Effector memory CD4-positive, alpha-beta T cell (primary cell): Measurements from ENCODE around the gene CLEC4G.

ENCODE experiments used
- DNase-seq, 3 donors: peaks; one replicate each; pipeline ENCODE4 v3.0.0-alpha.2; 2020
- H3K27ac ChIP-seq: 2 replicates; pipeline ENCODE4 v1.7.0; 2013; ENCODE audit warnings: mild to moderate bottlenecking, low read length, moderate library complexity; ENCODE audit not compliant: insufficient read depth, poor library complexity, severe bottlenecking
- H3K27me3 ChIP-seq: replicated peaks from 2 replicates; pipeline ENCODE4 v1.7.0; 2013; ENCODE audit warnings: mild to moderate bottlenecking, low read length; ENCODE audit not compliant: insufficient read depth, control insufficient read depth, poor library complexity, severe bottlenecking
- H3K36me3 ChIP-seq: 2 replicates; pipeline ENCODE4 v1.7.0; 2013; ENCODE audit warnings: mild to moderate bottlenecking, low read length, moderate library complexity; ENCODE audit not compliant: control insufficient read depth, insufficient read depth
- H3K4me1 ChIP-seq: 2 replicates; pipeline ENCODE4 v1.7.0; 2013; ENCODE audit warnings: low read length, mild to moderate bottlenecking; ENCODE audit not compliant: control insufficient read depth, insufficient read depth, poor library complexity, severe bottlenecking
- H3K4me3 ChIP-seq: 2 replicates; pipeline ENCODE4 v1.7.0; 2013; ENCODE audit warnings: low read length, low read depth, mild to moderate bottlenecking; ENCODE audit not compliant: insufficient read depth, poor library complexity, severe bottlenecking
- H3K9me3 ChIP-seq: 2 replicates; pipeline ENCODE4 v1.7.0; 2013; ENCODE audit warnings: mild to moderate bottlenecking, low read length, moderate library complexity; ENCODE audit not compliant: control insufficient read depth

Gene CLEC4G

GRCh38 chr19:7699417-7700401 is 32.2 kb downstream of the CLEC4G start:
- Histone ChIP-seq H3K9me3 (no peaks in the 10 kb centered on the region), H3K36me3 (no peaks in the 10 kb centered on the region), H3K4me3 (no peak overlapping the region), H3K27me3 (no peaks in the 10 kb centered on the region), H3K27ac (no peak overlapping the region), H3K4me1 (no peaks in the 10 kb centered on the region)
- no peak for DNase-seq

GRCh38 chr19:7699003-7699402 is 32.9 kb downstream of the CLEC4G start:
- no peak for DNase-seq
- Histone ChIP-seq H3K27me3 (no peaks in the 10 kb centered on the region), H3K4me3 (no peak overlapping the region), H3K36me3 (no peaks in the 10 kb centered on the region), H3K4me1 (no peaks in the 10 kb centered on the region), H3K27ac (no peak overlapping the region), H3K9me3 (no peaks in the 10 kb centered on the region)

- H3K9me3 ChIP-seq, result no peaks in the 10 kb centered on the region
- no peak overlapping the region for H3K4me3 ChIP-seq
These were observed 33.3 kb downstream of the CLEC4G start for GRCh38 chr19:7698583-7698982.

GRCh38 chr19:7697721-7698287 is 34.1 kb downstream of the CLEC4G start:
- no peak overlapping the region for H3K27ac ChIP-seq
- H3K9me3 ChIP-seq, result no peaks in the 10 kb centered on the region
- H3K4me1 ChIP-seq, result no peaks in the 10 kb centered on the region
- no peaks in the 10 kb centered on the region for H3K27me3 ChIP-seq
- no peak for DNase-seq
- no peaks in the 10 kb centered on the region for H3K36me3 ChIP-seq
- H3K4me3 ChIP-seq, result no peak overlapping the region

More at GRCh38 chr19:7698583-7698982, 33.3 kb downstream of the CLEC4G start:
- Histone ChIP-seq H3K36me3 (no peaks in the 10 kb centered on the region), H3K27ac (no peak overlapping the region), H3K4me1 (no peaks in the 10 kb centered on the region), H3K27me3 (no peaks in the 10 kb centered on the region)
- DNase-seq, result no peak

GRCh38 chr19:7694499-7694898 is 37.4 kb downstream of the CLEC4G start:
- H3K36me3 ChIP-seq, result no peaks in the 10 kb centered on the region
- H3K9me3 ChIP-seq, result no peaks in the 10 kb centered on the region
- H3K27me3 ChIP-seq, result no peaks in the 10 kb centered on the region
- no peak overlapping the region for H3K4me3 ChIP-seq
- H3K27ac ChIP-seq, result no peak overlapping the region
- DNase-seq, result no peak
- H3K4me1 ChIP-seq, result no peaks in the 10 kb centered on the region

- Histone ChIP-seq H3K36me3 (no peaks in the 10 kb centered on the region), H3K4me1 (no peaks in the 10 kb centered on the region), H3K9me3 (no peaks in the 10 kb centered on the region), H3K27me3 (no peaks in the 10 kb centered on the region), H3K27ac (no peak overlapping the region), H3K4me3 (no peak overlapping the region)
- no peak for DNase-seq
These were observed 39.4 kb downstream of the CLEC4G start for GRCh38 chr19:7692417-7693088.

GRCh38 chr19:7691497-7691896 is 40.4 kb downstream of the CLEC4G start:
- no peaks in the 10 kb centered on the region for H3K9me3 ChIP-seq
- no peaks in the 10 kb centered on the region for H3K36me3 ChIP-seq
- no peak overlapping the region for H3K4me3 ChIP-seq
- H3K27ac ChIP-seq, result no peak overlapping the region
- no peaks in the 10 kb centered on the region for H3K27me3 ChIP-seq
- H3K4me1 ChIP-seq, result no peaks in the 10 kb centered on the region
- DNase-seq, result no peak

GRCh38 chr19:7690779-7691258 is 41.1 kb downstream of the CLEC4G start:
- H3K36me3 ChIP-seq, result no peaks in the 10 kb centered on the region
- no peaks in the 10 kb centered on the region for H3K27me3 ChIP-seq
- no peak overlapping the region for H3K27ac ChIP-seq
- no peaks in the 10 kb centered on the region for H3K4me1 ChIP-seq
- no peak for DNase-seq
- no peak overlapping the region for H3K4me3 ChIP-seq
- H3K9me3 ChIP-seq, result no peaks in the 10 kb centered on the region

- no peak overlapping the region for H3K4me3 ChIP-seq
- H3K9me3 ChIP-seq, result no peaks in the 10 kb centered on the region
- DNase-seq, result no peak
- no peaks in the 10 kb centered on the region for H3K27me3 ChIP-seq
- no peaks in the 10 kb centered on the region for H3K4me1 ChIP-seq
- H3K36me3 ChIP-seq, result no peaks in the 10 kb centered on the region
- no peak overlapping the region for H3K27ac ChIP-seq
These were observed 42.7 kb downstream of the CLEC4G start for GRCh38 chr19:7689165-7689564.

GRCh38 chr19:7687177-7687576 is 44.7 kb downstream of the CLEC4G start:
- Histone ChIP-seq H3K9me3 (no peaks in the 10 kb centered on the region), H3K4me3 (no peak overlapping the region), H3K36me3 (peaks cover 7% of the 10 kb centered on the region), H3K4me1 (peaks cover under 1% of the 10 kb centered on the region), H3K27ac (no peak overlapping the region), H3K27me3 (no peaks in the 10 kb centered on the region)
- no peak for DNase-seq
